DOHH2 (cell line): ENCODE results near the gene ZBTB7C.

Experiments
- H3F3A ChIP-seq: fragments of 200-600 bp; sonication (generic), shearing (Covaris generic); 2 replicates; pipeline ENCODE4 v1.6.0; 2016; ENCODE audit warnings: antibody characterized with exemption, mild to moderate bottlenecking; ENCODE audit not compliant: control insufficient read depth, insufficient read depth
- H3K27ac ChIP-seq: fragments of 200-600 bp; sonication (generic); 2 replicates; pipeline ENCODE4 v1.5.1; 2014; ENCODE audit warnings: low read depth, mild to moderate bottlenecking, low read length, moderate library complexity
- H3K27me3 ChIP-seq: fragments of 200-600 bp; sonication (generic); 2 replicates; pipeline ENCODE4 v1.6.1; 2014; ENCODE audit warnings: mild to moderate bottlenecking, low read length, mixed read lengths; ENCODE audit not compliant: control insufficient read depth
- H3K36me3 ChIP-seq: fragments of 200-600 bp; sonication (generic); 2 replicates; pipeline ENCODE4 v1.6.1; 2014; ENCODE audit warnings: mild to moderate bottlenecking, low read length, moderate library complexity, mixed read lengths; ENCODE audit not compliant: control insufficient read depth
- H3K4me1 ChIP-seq: fragments of 200-600 bp; sonication (generic); 2 replicates; pipeline ENCODE4 v1.6.1; 2014; ENCODE audit warnings: mild to moderate bottlenecking, low read length, mixed read lengths; ENCODE audit not compliant: control insufficient read depth
- H3K4me2 ChIP-seq: fragments of 200-600 bp; sonication (generic); 2 replicates; pipeline ENCODE4 v1.6.0; 2014; ENCODE audit warnings: mild to moderate bottlenecking, low read length, moderate library complexity
- H3K4me3 ChIP-seq: fragments of 200-600 bp; sonication (generic); 2 replicates; pipeline ENCODE4 v1.5.1; 2014; ENCODE audit warnings: mild to moderate bottlenecking, low read length, mixed read lengths
- H3K79me2 ChIP-seq: fragments of 200-600 bp; sonication (generic); 2 replicates; pipeline ENCODE4 v1.6.1; 2014; ENCODE audit warnings: mild to moderate bottlenecking, low read length, mixed read lengths; ENCODE audit not compliant: control insufficient read depth
- H3K9me2 ChIP-seq: fragments of 200-600 bp; sonication (generic); replicated peaks from 2 replicates; pipeline ENCODE4 v1.6.1; 2014; ENCODE audit warnings: mild to moderate bottlenecking, low read length, mixed read lengths; ENCODE audit not compliant: control insufficient read depth
- H3K9me3 ChIP-seq: fragments of 200-600 bp; sonication (generic); 2 replicates; pipeline ENCODE4 v1.6.1; 2014; ENCODE audit warnings: antibody characterized with exemption, low read length, mixed read lengths; ENCODE audit not compliant: control insufficient read depth, insufficient read depth
- H4K20me1 ChIP-seq: fragments of 200-600 bp; sonication (generic); 2 replicates; pipeline ENCODE4 v1.6.0; 2014; ENCODE audit warnings: low read depth, mild to moderate bottlenecking, antibody characterized with exemption, low read length, moderate library complexity; ENCODE audit not compliant: control insufficient read depth, insufficient read depth
- CTCF ChIP-seq: fragments of 200-600 bp; sonication (generic); IDR thresholded peaks from one replicate; pipeline ENCODE4 v1.5.1; 2014; ENCODE audit warnings: antibody characterized with exemption, mild to moderate bottlenecking, low read depth, low read length; ENCODE audit not compliant: poor library complexity, severe bottlenecking
- EZH2phosphoT487 ChIP-seq: fragments of 200-600 bp; sonication (generic); IDR thresholded peaks from 2 replicates; pipeline ENCODE4 v1.6.1; 2017; ENCODE audit warnings: borderline replicate concordance, mild to moderate bottlenecking, antibody characterized with exemption, low read length, moderate library complexity, mixed read lengths

Gene ZBTB7C

GRCh38 chr18:48200631-48201336, 208.4 kb downstream of the ZBTB7C start:
- Histone ChIP-seq H3K27me3 (peaks cover 6% of the 10 kb centered on the region), H3K4me2 (no peak overlapping the region), H3K9me3 (no peaks in the 10 kb centered on the region), H4K20me1 (no peaks in the 10 kb centered on the region), H3K79me2 (no peaks in the 10 kb centered on the region), H3K27ac (no peak overlapping the region), H3K9me2 (no peaks in the 10 kb centered on the region), H3K36me3 (no peaks in the 10 kb centered on the region), H3K4me3 (no peak overlapping the region), H3F3A (no peaks in the 10 kb centered on the region), H3K4me1 (no peaks in the 10 kb centered on the region)
- no peak for TF ChIP-seq CTCF
- no peak for TF ChIP-seq EZH2phosphoT487

GRCh38 chr18:48199399-48199798, 209.8 kb downstream of the ZBTB7C start:
- H3K4me3 ChIP-seq, result no peak overlapping the region
- H3K4me1 ChIP-seq, result no peaks in the 10 kb centered on the region
- peaks cover 3% of the 10 kb centered on the region for H3K27me3 ChIP-seq
- TF ChIP-seq CTCF (no peak), EZH2phosphoT487 (no peak)
- no peaks in the 10 kb centered on the region for H3F3A ChIP-seq
- H3K27ac ChIP-seq, result no peak overlapping the region
- H3K36me3 ChIP-seq, result no peaks in the 10 kb centered on the region
- no peaks in the 10 kb centered on the region for H3K9me3 ChIP-seq
- H3K9me2 ChIP-seq, result no peaks in the 10 kb centered on the region
- H3K4me2 ChIP-seq, result no peak overlapping the region
- H3K79me2 ChIP-seq, result no peaks in the 10 kb centered on the region
- no peaks in the 10 kb centered on the region for H4K20me1 ChIP-seq

- Histone ChIP-seq H3K4me3 (no peak overlapping the region), H3K27ac (no peak overlapping the region), H3K36me3 (no peaks in the 10 kb centered on the region), H4K20me1 (no peaks in the 10 kb centered on the region), H3K9me2 (no peaks in the 10 kb centered on the region), H3K9me3 (no peaks in the 10 kb centered on the region), H3K27me3 (peaks cover 3% of the 10 kb centered on the region), H3K4me2 (no peak overlapping the region), H3K79me2 (no peaks in the 10 kb centered on the region), H3K4me1 (no peaks in the 10 kb centered on the region), H3F3A (no peaks in the 10 kb centered on the region)
- no peak for TF ChIP-seq CTCF
- no peak for TF ChIP-seq EZH2phosphoT487
Observed at GRCh38 chr18:48197819-48198218, 211.4 kb downstream of the ZBTB7C start.
